Naive thymus-derived CD4-positive, alpha-beta T cell (primary cell): Measurements from ENCODE around the gene MRPS24. TPM values are rescaled to one million over a fixed set of nuclear protein-coding genes. Genes with fewer than 3 reads are reported as not detected.
"Not testable (repeated sequence)": the region's sequence is repeated elsewhere in the genome, so short reads cannot be mapped to it uniquely, and the experiment has no call there.

Source experiments
- ATAC-seq: fragments of 150-1000 bp; cut with Tn5 transposase; 2 replicates; pipeline ENCODE4 v1.10.0; 2021; ENCODE audit warnings: mild to moderate bottlenecking, moderate library complexity
- CTCF ChIA-PET: fragments of 350-600 bp; sonication (Branson Sonifier 250); formaldehyde crosslinking; loops from one replicate; lab custom pipeline; 2021; ENCODE audit warnings: antibody characterized with exemption; lab: Charles Lee
- POLR2A ChIA-PET: fragments of 350-600 bp; sonication (Branson Sonifier 250); formaldehyde crosslinking; loops from one replicate; lab custom pipeline; 2021; ENCODE audit warnings: antibody characterized with exemption, inconsistent platforms; lab: Charles Lee
- DNase-seq, 9 donors: peaks; one replicate each; pipeline versions ENCODE4 v3.0.0 to v3.0.0-alpha.2; 2020 to 2022; ENCODE audit warnings: mixed read lengths in 1 of 9
- H3K27ac ChIP-seq: one replicate; pipeline ENCODE4 v1.7.0; 2013; ENCODE audit warnings: mild to moderate bottlenecking, low read depth, low read length, moderate library complexity
- H3K27me3 ChIP-seq, 2 donors: one replicate each; pipeline ENCODE4 v1.7.0; 2013; ENCODE audit warnings: low read length in 2 of 2, mild to moderate bottlenecking in 2 of 2, moderate library complexity in 2 of 2; ENCODE audit not compliant: control insufficient read depth in 2 of 2, insufficient read depth in 2 of 2
- H3K36me3 ChIP-seq, 3 experiments: 1 replicate in 2 of 3; 2 replicates in 1 of 3; pipeline ENCODE4 v1.7.0; 2013; ENCODE audit warnings: low read length in 3 of 3, mild to moderate bottlenecking in 3 of 3, moderate library complexity in 1 of 3; ENCODE audit not compliant: insufficient read depth in 3 of 3, control insufficient read depth in 2 of 3
- H3K4me1 ChIP-seq, 2 donors: one replicate each; pipeline ENCODE4 v1.7.0; 2013; ENCODE audit warnings: low read length in 2 of 2, mild to moderate bottlenecking in 2 of 2, moderate library complexity in 1 of 2; ENCODE audit not compliant: control insufficient read depth in 2 of 2, insufficient read depth in 2 of 2
- H3K4me3 ChIP-seq: 2 replicates; pipeline ENCODE4 v1.7.0; 2013; ENCODE audit warnings: mild to moderate bottlenecking, low read length
- H3K9me3 ChIP-seq, 3 experiments: 1 replicate in 2 of 3; 2 replicates in 1 of 3; pipeline ENCODE4 v1.7.0; 2013; ENCODE audit warnings: low read length in 3 of 3; ENCODE audit not compliant: control insufficient read depth in 2 of 3
- H3K27ac Mint-ChIP-seq, 9 donors: one replicate each; pipeline ENCODE4 v1.8.0; 2020 to 2022; ENCODE audit warnings: mixed read lengths in 9 of 9, mild to moderate bottlenecking in 8 of 9, moderate library complexity in 5 of 9, inconsistent platforms in 2 of 9
- H3K27me3 Mint-ChIP-seq, 5 donors: one replicate each; pipeline ENCODE4 v1.8.0; 2021 to 2022; ENCODE audit warnings: mixed read lengths in 5 of 5, mild to moderate bottlenecking in 1 of 5
- H3K36me3 Mint-ChIP-seq, 5 donors: one replicate each; pipeline ENCODE4 v1.8.0; 2020 to 2022; ENCODE audit warnings: mixed read lengths in 5 of 5, mild to moderate bottlenecking in 3 of 5, inconsistent platforms in 1 of 5
- H3K4me1 Mint-ChIP-seq, 7 donors: one replicate each; pipeline ENCODE4 v1.8.0; 2020 to 2022; ENCODE audit warnings: mixed read lengths in 7 of 7, mild to moderate bottlenecking in 3 of 7, inconsistent platforms in 1 of 7
- H3K4me3 Mint-ChIP-seq, 10 donors: one replicate each; pipeline ENCODE4 v1.8.0; 2020 to 2022; ENCODE audit warnings: mild to moderate bottlenecking in 10 of 10, mixed read lengths in 10 of 10, moderate library complexity in 6 of 10, inconsistent platforms in 2 of 10
- H3K9me3 Mint-ChIP-seq, 11 donors: one replicate each; pipeline ENCODE4 v1.8.0; 2020 to 2022; ENCODE audit warnings: mixed read lengths in 11 of 11, mild to moderate bottlenecking in 4 of 11, inconsistent platforms in 1 of 11, moderate library complexity in 1 of 11
- intact Hi-C, 2 donors: fragments of 100-400 bp; cut with micrococcal nuclease; formaldehyde crosslinking; loops; one replicate each; pipeline ENCODE4 v1.15.1; 2023
- polyA plus RNA-seq, 2 donors: library from polyadenylated mRNA; unstranded; fragments of 300-500 nt; fragmentation: Illumina TruSeq; gene quantifications; one replicate each; pipeline ENCODE4 v1.2.3, GENCODE V29; 2021
- total RNA-seq, 6 experiments: library from RNA in 5 of 6; stranded (reverse) in 5 of 6; gene quantifications; 1 replicate in 5 of 6; 2 replicates in 1 of 6; pipeline ENCODE4 v1.2.3 and lab custom pipeline; 2021 to 2026

MRPS24 gene
- total and polyA plus RNA-seq, 7 experiments from 2014 or later: 44.2 to 187 (median 62.7) TPM

DNA sequence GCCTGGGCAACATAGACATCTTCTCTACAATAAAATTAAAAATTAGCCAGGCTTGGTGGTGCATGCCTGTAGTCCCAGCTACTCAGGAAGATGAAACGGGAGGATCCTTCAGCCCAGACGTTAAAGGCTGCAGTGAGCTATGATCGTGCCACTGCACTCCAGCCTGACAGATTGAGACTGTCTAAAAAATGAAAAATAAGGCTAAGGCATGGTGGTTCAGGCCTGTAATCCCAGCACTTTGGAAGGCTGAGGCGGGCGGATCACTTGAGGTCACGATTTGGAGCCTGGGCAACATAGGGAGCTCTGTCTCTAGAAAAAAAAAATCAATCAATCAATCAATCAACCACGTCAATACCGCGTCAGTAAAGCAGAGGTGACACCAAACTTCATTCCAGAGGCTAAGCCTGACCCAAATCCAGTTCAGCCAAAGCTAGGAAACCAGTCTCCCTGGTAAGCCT lies 31.1 kb downstream of the MRPS24 start:
- H3K9me3 Mint-ChIP-seq: peaks cover 0 to 5% (median 0%) of the 10 kb centered on the region in 11 donors
- no peaks in the 10 kb centered on the region for H3K27me3 ChIP-seq
- peak overlapping the region; percentile 61 for H3K4me3 ChIP-seq
- no peaks in the 10 kb centered on the region for H3K9me3 ChIP-seq
- DNase-seq (no peak), ATAC-seq (no peak)
- peak overlapping the region; percentile 4 for H3K27ac ChIP-seq
- H3K27ac Mint-ChIP-seq: peak overlapping the region in 3 of 9 donors; percentile 47 to 79 (median 47)
- CTCF ChIA-PET: interaction anchor here (0.7 to 3.9 kb wide), 18 partner anchors 10 to 1898 kb away, joined by 3 to 27 read pairs (median 4); partner anchors contain the start of gene STK17A
- H3K27me3 Mint-ChIP-seq: peaks cover 0 to 12% (median 0%) of the 10 kb centered on the region in 5 donors
- peaks cover 2 to 27% (median 21%) of the 10 kb centered on the region in 7 donors for H3K4me1 Mint-ChIP-seq
- peaks cover 8 to 15% of the 10 kb centered on the region in 2 donors for H3K4me1 ChIP-seq
- POLR2A ChIA-PET: interaction anchor here (0.8 to 2.0 kb wide), 4 partner anchors 9 to 256 kb away, joined by 3 to 6 read pairs (median 4); partner anchors contain the start of genes MRPS24 and STK17A
- H3K36me3 Mint-ChIP-seq: peaks cover 0 to 10% (median 0%) of the 10 kb centered on the region in 5 donors
- peak overlapping the region in 5 of 10 donors; percentile 57 to 82 (median 77) for H3K4me3 Mint-ChIP-seq
- intact Hi-C loops: loop anchor here (2.0 to 10.0 kb wide), 9 partner anchors 79 to 1895 kb away; partner anchors contain the start of genes BLVRA (in 1 of the 2), MRPL32 (in 1 of the 2) and PSMA2 (in 1 of the 2)
- H3K36me3 ChIP-seq: no peaks in the 10 kb centered on the region

DNA sequence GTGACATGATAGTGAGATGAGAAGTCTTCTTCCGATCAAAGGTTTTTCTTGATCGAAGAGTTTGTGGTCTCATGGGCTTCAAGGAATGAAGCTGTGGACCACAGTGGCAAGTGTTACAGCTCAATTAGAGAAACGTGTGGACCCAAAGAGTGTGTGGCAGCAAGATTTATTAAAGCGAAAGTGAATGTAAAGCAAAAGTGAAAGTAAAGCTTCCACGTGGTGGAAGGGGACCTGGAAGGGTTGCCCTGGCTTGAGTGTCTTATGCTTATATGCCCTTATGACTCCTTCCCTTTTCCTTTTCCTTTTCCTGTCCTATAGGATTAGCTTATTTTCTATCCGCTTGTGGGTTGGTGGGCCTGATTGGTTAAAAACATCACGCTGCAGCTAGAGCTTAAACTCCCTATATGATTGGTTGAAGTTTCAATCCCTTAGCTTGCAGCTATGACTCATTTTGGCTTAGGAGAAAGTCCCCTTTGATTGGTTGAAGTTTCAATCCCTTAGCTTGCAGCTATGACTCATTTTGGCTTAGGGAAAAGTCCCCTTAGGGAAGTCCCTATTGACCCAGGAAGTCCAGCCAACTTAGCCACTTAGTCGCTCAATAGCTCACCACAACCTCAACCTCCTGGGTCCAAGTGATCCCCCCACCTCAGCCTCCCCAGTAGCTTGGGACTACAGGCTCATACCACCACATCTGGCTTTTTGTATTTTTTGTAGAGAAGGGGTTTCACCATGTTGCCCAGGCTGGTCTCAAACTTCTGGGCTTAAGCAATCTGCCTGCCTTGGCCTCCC lies 34.7 kb downstream of the MRPS24 start:
- Histone ChIP-seq H3K9me3 (no peaks in the 10 kb centered on the region), H3K27ac (peak overlapping the region; percentile 33), H3K4me1 (peaks cover 8 to 15% of the 10 kb centered on the region in 2 donors), H3K27me3 (no peaks in the 10 kb centered on the region), H3K4me3 (peak overlapping the region; percentile 79), H3K36me3 (no peaks in the 10 kb centered on the region)
- Mint-ChIP-seq H3K9me3 (peaks cover 0 to 19% (median 5%) of the 10 kb centered on the region in 11 donors), H3K4me3 (peak overlapping the region; percentile 74 to 96 (median 84)), H3K27me3 (peaks cover 0 to 6% (median 0%) of the 10 kb centered on the region in 5 donors), H3K4me1 (peaks cover 2 to 27% (median 21%) of the 10 kb centered on the region in 7 donors), H3K36me3 (peaks cover 0 to 12% (median 0%) of the 10 kb centered on the region in 5 donors), H3K27ac (peak overlapping the region; percentile 79 to 95 (median 86))
- ATAC-seq (peak; percentile 44), DNase-seq (peak in 8 of 9 donors; percentile 25 to 56 (median 46))
- ChIA-PET POLR2A (interaction anchor here (0.7 to 1.2 kb wide), 5 partner anchors 73 to 903 kb away, joined by 3 to 4 read pairs (median 3); partner anchors contain the start of genes PSMA2 and STK17A), CTCF (interaction anchor here (0.6 to 1.5 kb wide), 6 partner anchors 72 to 925 kb away, joined by 3 to 6 read pairs (median 4); partner anchors contain the start of gene STK17A)
- intact Hi-C loops: loop anchor here (1.0 to 10.0 kb wide), 7 partner anchors 106 to 1710 kb away; partner anchors contain the start of genes STK17A (in 2 of the 2) and COA1 (in 1 of the 2)

DNA sequence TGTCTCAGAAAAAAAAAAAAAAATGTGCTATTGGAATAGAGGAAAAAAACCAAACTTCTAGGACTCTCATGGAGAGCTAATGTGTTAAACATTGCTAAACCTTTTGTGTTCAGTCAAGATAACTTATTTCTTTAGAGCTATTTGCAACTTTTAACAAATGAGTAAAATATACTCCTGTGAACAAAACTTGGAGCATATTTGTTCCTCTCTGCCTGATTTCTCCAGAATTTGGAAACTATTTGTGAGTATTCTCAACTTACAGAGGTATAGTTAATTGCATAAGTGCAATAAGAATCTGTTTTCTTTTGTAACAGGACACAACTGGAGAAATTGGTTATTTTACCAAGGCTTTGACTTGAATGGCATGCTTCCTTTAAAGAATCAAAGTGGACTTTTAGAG lies 38.4 kb downstream of the MRPS24 start:
- not testable (repeated sequence) for H3K36me3 ChIP-seq, H3K27ac Mint-ChIP-seq, H3K27me3 ChIP-seq, ATAC-seq, H3K4me3 Mint-ChIP-seq, H3K9me3 ChIP-seq, H3K27ac ChIP-seq, DNase-seq, H3K4me3 ChIP-seq
- Mint-ChIP-seq H3K36me3 (peaks cover 0 to 14% (median 0%) of the 10 kb centered on the region in 5 donors), H3K27me3 (peaks cover 7 to 24% (median 18%) of the 10 kb centered on the region in 5 donors), H3K9me3 (peaks cover 0 to 19% (median 5%) of the 10 kb centered on the region in 11 donors), H3K4me1 (peaks cover 0 to 20% (median 16%) of the 10 kb centered on the region in 7 donors)
- H3K4me1 ChIP-seq: peaks cover 6 to 12% of the 10 kb centered on the region in 2 donors
- ChIA-PET CTCF (interaction anchor here (1.8 kb wide), 1 partner anchor 248 kb away, joined by 3 read pairs; the partner anchor contains the start of gene STK17A), POLR2A (interaction anchor here (0.7 to 1.0 kb wide), 2 partner anchors 11 to 243 kb away, joined by 4 read pairs; no protein-coding TSS in a partner anchor)
- intact Hi-C loops: loop anchor here in 1 of 2 donors (10.0 kb wide), 2 partner anchors 376 to 1706 kb away; no protein-coding TSS in a partner anchor

DNA sequence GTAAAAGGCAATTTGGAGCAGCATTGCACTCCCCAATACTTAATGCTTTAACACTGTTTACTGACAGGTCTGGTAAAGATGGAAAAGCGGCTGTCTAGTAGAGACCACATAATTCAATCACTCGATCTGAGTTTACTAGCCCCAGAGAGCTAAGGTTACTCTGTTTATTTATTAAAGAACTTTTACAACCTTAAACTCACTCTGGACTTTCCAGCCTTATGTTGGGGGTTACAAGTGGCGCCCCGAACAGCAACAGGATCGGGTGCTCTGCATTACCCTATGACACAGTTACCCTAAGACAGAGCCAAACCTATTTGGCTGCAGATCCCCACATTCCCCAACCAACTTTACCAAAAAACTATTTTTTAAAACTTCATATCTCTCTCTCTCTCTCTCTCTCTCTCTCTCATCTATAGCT lies 43.9 kb downstream of the MRPS24 start:
- CTCF ChIA-PET: interaction anchor here (1.1 kb wide), 1 partner anchor 125 kb away, joined by 3 read pairs; no protein-coding TSS in a partner anchor
- peaks cover 0 to 2% (median 0%) of the 10 kb centered on the region in 5 donors for H3K36me3 Mint-ChIP-seq
- DNase-seq (no peak), ATAC-seq (no peak)
- Histone ChIP-seq H3K27me3 (peaks cover 0 to 4% of the 10 kb centered on the region in 2 donors), H3K4me1 (no peaks in the 10 kb centered on the region), H3K9me3 (no peaks in the 10 kb centered on the region), H3K36me3 (no peaks in the 10 kb centered on the region), H3K4me3 (no peak overlapping the region), H3K27ac (no peak overlapping the region)
- H3K9me3 Mint-ChIP-seq: peaks cover 0 to under 1% (median 0%) of the 10 kb centered on the region in 11 donors
- H3K27me3 Mint-ChIP-seq: peaks cover 7 to 66% (median 23%) of the 10 kb centered on the region in 5 donors
- no peak overlapping the region for H3K4me3 Mint-ChIP-seq
- no peaks in the 10 kb centered on the region for H3K4me1 Mint-ChIP-seq
- intact Hi-C loops: no loop called here
- no peak overlapping the region for H3K27ac Mint-ChIP-seq
- POLR2A ChIA-PET: no interaction called here

DNA sequence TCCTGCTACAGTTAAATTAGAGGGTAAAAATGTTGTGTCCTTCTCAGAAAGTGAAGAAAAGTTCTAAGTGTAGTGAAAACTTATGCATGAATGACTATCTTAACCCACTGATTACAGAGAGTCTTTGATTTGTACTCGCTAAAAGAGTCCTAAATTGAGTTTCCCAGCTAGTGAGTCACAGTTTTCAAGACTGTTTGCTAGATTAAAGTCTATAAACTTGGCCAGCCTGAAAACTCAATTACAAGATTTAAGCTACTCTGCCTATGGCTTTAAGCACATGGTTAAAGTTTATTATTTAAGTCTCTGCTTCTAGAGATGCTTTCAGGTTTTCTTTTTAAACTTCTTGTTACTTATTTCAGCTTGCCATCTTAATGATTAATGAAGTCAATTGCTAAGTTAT lies 44.4 kb downstream of the MRPS24 start:
- Mint-ChIP-seq H3K4me1 (no peaks in the 10 kb centered on the region), H3K9me3 (no peaks in the 10 kb centered on the region), H3K36me3 (peaks cover 0 to 2% (median 0%) of the 10 kb centered on the region in 5 donors), H3K27ac (peak overlapping the region in 1 of 9 donors; percentile 22), H3K27me3 (peaks cover 7 to 70% (median 23%) of the 10 kb centered on the region in 5 donors), H3K4me3 (no peak overlapping the region)
- POLR2A ChIA-PET: no interaction called here
- ATAC-seq (no peak), DNase-seq (no peak)
- Histone ChIP-seq H3K4me1 (no peaks in the 10 kb centered on the region), H3K36me3 (no peaks in the 10 kb centered on the region), H3K27me3 (peaks cover 0 to 4% of the 10 kb centered on the region in 2 donors), H3K9me3 (no peaks in the 10 kb centered on the region), H3K27ac (no peak overlapping the region), H3K4me3 (no peak overlapping the region)
- CTCF ChIA-PET: interaction anchor here (1.1 kb wide), 1 partner anchor 125 kb away, joined by 3 read pairs; no protein-coding TSS in a partner anchor
- intact Hi-C loops: no loop called here

DNA sequence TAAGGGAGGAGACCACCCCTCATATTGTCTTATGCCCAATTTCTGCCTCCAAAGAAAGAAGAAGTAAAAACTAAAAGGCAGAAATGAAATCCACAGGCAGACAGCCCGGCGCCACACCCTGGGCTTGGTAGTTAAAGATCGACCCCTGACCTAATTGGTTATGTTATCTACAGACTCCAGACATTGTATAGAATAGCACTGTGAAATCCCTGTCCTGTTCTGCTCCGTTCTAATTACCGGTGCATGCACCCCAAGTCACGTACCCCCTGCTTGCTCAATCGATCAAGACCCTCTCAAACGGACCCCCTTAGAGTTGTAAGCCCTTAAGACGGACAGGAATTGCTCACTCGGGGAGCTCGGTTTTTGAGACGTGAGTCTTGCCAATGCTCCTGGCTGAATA lies 44.8 kb downstream of the MRPS24 start:
- H3K9me3 Mint-ChIP-seq, POLR2A ChIA-PET, DNase-seq, H3K4me1 Mint-ChIP-seq, CTCF ChIA-PET, H3K36me3 Mint-ChIP-seq, H3K27me3 ChIP-seq, H3K4me1 ChIP-seq, H3K4me3 Mint-ChIP-seq, intact Hi-C loops, H3K27ac ChIP-seq, H3K36me3 ChIP-seq, H3K4me3 ChIP-seq, ATAC-seq, H3K9me3 ChIP-seq: not testable (repeated sequence)
- peak overlapping the region in 1 of 9 donors; percentile 22 for H3K27ac Mint-ChIP-seq
- peaks cover 7 to 75% (median 23%) of the 10 kb centered on the region in 5 donors for H3K27me3 Mint-ChIP-seq
